DOHH2 (cell line): ENCODE measurements around the gene FANK1.

Experiments
- EZH2phosphoT487 ChIP-seq: fragments of 200-600 bp; sonication (generic); IDR thresholded peaks from 2 replicates; pipeline ENCODE4 v1.6.1; 2017; ENCODE audit warnings: borderline replicate concordance, mild to moderate bottlenecking, antibody characterized with exemption, low read length, moderate library complexity, mixed read lengths
- TF ChIP-seq, protein P1 (sequence below): fragments of 200-600 bp; sonication (generic); IDR thresholded peaks from one replicate; pipeline ENCODE4 v1.5.1; 2014; ENCODE audit warnings: antibody characterized with exemption, mild to moderate bottlenecking, low read depth, low read length; ENCODE audit not compliant: poor library complexity, severe bottlenecking

DNA sequence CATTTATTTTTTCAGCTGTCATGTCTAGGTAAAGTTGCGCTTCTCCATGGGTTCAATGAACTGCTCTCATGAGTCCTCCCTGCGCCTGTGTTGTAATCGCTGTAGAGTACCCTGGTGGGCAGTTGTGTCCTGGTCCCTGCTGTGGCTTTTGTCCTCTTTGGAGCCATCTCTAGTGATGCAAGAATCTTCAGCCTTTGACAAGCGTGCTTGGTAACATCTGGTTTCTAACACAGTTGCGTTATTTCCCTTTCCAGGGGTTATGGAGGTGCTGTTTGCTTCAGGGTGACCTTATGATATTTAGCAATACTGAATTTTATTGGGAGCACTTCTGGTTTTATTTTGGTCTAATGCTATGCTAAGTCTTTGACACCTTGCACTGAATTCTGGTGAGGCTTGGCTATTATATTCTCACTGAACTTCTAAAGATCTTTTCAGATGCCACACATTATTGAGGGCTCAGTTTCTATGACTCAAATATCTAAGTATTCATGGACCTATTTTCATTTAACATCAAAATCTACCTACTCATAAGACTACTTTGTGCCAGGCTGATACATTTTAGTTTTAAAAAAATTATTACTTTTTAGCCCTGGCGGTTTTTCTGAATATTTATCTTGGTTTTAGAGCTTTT is 88.6 kb downstream of the FANK1 start:
- no peak for TF ChIP-seq EZH2phosphoT487
- TF ChIP-seq, protein P1, sequence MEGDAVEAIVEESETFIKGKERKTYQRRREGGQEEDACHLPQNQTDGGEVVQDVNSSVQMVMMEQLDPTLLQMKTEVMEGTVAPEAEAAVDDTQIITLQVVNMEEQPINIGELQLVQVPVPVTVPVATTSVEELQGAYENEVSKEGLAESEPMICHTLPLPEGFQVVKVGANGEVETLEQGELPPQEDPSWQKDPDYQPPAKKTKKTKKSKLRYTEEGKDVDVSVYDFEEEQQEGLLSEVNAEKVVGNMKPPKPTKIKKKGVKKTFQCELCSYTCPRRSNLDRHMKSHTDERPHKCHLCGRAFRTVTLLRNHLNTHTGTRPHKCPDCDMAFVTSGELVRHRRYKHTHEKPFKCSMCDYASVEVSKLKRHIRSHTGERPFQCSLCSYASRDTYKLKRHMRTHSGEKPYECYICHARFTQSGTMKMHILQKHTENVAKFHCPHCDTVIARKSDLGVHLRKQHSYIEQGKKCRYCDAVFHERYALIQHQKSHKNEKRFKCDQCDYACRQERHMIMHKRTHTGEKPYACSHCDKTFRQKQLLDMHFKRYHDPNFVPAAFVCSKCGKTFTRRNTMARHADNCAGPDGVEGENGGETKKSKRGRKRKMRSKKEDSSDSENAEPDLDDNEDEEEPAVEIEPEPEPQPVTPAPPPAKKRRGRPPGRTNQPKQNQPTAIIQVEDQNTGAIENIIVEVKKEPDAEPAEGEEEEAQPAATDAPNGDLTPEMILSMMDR, result no peak
